Esophagus muscularis mucosa (tissue), 3 donors: Measurements from ENCODE around the gene GDPD2.
"Not testable (repeated sequence)": the region's sequence is repeated elsewhere in the genome, so short reads cannot be mapped to it uniquely, and the experiment has no call there.

Experiments used
- CTCF ChIP-seq, 3 experiments: fragments of 200-600 bp in 2 of 3; fragments of 450-650 bp in 1 of 3; sonication (generic) in 2 of 3; IDR thresholded peaks; one replicate each; pipeline ENCODE4 v1.5.1; 2017 to 2019; ENCODE audit warnings: antibody characterized with exemption in 3 of 3, mild to moderate bottlenecking in 2 of 3, moderate library complexity in 1 of 3
- POLR2A ChIP-seq: fragments of 450-650 bp; IDR thresholded peaks from one replicate; pipeline ENCODE4 v1.6.1; 2017; ENCODE audit warnings: antibody characterized with exemption, moderate library complexity, mild to moderate bottlenecking, low read depth
- POLR2AphosphoS5 ChIP-seq, 2 donors: sonication (generic); formaldehyde crosslinking; IDR thresholded peaks; one replicate each; pipeline ENCODE4 v1.6.1; 2017; ENCODE audit warnings: antibody characterized with exemption in 2 of 2

- not testable (repeated sequence) for TF ChIP-seq CTCF (IDR thresholded peaks at IDR 0.05); POLR2AphosphoS5 (IDR thresholded peaks at IDR 0.05); POLR2A
Measured at GRCh38 chrX:70400181-70400580, 22.9 kb upstream of the GDPD2 start.
